ENCODE results near the gene CLDN10.
"Not testable (repeated sequence)": the region's sequence is repeated elsewhere in the genome, so short reads cannot be mapped to it uniquely, and the experiment has no call there.

CLDN10 gene

DNA sequence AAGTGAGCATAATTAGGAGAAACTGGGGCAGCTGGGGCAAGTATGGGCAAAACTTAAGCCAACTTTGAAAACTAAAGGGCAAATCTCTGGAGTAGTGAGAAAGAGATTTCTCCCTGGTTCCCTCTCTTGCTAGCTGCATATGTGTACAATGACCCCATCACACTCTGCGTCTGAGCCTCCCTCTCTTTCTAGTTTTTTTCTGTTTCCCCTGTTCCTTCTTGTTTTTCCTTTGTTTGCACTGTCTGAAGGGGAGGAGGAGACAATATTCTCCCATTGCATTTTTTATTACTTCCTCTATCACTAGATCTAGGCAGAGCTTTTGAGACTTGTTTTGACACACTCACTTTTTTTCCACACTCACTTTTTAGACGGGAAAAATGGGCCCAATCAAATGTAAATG, 11.2 kb upstream of the CLDN10 start:
- DNase-seq (ENCODE audit: low read depth in 2 of 2) = no peak

DNA sequence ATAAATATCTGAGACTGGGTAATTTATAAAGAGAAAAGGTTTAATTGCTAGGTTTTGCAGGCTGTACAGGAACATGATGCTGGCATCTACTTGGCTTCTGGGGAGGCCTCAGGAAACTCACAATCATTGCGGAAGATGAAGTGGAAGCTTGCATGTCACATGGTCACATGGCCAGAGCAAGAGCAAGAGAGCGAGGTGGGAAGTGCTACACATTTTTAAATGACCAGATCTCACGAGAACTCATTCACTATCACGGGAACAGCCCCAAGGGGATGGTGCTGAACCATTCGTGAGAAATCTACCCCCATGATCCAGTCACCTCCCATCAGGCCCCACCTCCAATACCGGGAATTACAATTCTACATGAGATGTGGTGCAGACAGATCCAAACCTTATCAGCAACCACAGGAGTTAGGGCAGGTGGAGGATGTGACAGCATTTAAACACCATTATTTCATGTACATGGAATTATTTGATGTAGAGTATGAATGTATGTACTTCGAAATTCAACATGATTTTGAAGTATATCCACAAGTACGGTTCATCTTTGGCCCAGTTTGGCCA, 10.5 kb upstream of the CLDN10 start:
- DNase-seq (ENCODE audit: low read depth in 2 of 2) = no peak

DNA sequence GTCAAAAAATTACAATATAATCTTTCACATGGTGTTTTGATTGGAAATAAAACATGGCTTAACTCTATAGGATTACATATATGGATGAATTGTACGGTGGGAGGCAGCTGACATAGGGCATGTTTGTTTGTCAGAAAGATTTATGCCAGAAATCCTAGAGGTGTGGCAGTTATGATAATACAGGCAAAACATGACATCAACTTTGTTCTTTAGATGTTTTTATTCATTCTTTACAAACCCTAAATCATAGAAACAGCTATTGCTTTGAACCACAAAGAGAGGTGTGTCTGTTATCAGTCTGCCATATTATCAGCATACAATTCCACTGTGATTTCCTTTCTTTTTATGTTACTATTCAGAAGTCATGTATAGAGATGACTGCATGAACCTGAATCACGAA, 8.2 kb upstream of the CLDN10 start:
- DNase-seq (ENCODE audit: low read depth in 2 of 2) = no peak

DNA sequence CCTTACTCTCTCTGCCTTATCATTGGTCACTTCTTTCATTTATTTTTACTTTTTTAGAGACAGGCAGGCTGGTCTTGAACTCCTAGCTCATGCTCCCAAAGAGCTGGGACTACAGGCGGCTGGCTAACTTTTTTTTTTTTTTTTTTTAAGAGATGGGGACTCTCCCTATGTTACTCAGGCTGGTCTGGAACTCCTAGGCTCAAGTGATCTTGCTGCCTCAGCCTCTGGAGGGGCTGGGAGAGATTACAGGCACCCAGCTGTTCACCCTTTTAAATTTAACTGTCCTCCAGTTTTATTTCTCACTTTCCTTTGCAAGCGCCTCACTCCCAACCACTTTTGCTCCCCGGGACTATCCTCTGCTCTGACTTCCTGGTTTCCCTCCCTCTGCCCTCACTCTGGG, 5.6 kb upstream of the CLDN10 start:
- DNase-seq (ENCODE audit: low read depth in 2 of 2) = no peak

DNA sequence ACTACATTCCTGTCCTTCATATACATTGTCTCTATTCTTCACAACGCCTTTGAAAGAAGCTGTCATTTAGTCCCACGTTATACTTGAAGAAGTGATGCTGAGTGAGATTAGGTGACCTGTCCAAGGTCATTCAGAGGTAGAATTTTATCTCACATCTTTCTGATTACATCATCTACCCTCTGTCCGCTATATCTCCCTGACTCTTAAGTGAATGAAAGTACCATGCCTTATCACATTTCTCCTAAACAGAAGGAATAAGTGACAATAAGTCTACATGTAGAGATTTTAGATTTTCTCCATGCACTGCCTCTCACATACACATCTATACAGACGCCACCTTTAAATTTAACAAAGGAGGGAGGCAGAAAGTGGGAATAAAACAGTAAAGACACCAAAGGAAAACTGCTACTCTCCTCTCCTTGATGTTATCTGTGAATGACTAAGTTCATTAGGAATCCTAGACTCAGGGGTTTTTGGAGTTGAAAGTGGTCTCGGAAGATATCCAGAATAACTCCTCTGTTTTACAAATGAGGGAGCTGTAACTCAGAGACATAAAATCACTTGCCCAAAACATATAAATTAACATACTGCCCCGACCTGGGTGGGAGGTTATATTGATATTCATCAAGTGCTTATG, 4.9 kb upstream of the CLDN10 start:
- no peak for DNase-seq (ENCODE audit: low read depth in 2 of 2)

DNA sequence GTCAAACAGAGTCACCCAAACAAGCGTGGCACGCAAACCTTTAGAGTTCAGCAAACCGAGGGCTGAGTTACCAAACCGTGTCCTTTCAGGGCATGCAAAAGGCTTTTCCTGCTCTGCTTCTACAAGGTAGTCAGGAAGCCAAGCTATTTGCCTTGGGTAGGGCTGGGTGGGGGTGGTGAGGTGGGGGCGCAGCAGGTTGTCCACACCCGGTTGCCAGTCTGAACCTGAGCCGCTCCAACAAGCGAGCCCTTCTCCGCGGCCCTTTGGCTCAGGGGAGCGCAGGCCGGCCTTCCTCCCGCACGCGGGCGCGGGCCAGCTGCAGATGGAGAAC, 347 bp upstream of the CLDN10 start:
- DNase-seq (ENCODE audit: low read depth in 2 of 2) = no peak

DNA sequence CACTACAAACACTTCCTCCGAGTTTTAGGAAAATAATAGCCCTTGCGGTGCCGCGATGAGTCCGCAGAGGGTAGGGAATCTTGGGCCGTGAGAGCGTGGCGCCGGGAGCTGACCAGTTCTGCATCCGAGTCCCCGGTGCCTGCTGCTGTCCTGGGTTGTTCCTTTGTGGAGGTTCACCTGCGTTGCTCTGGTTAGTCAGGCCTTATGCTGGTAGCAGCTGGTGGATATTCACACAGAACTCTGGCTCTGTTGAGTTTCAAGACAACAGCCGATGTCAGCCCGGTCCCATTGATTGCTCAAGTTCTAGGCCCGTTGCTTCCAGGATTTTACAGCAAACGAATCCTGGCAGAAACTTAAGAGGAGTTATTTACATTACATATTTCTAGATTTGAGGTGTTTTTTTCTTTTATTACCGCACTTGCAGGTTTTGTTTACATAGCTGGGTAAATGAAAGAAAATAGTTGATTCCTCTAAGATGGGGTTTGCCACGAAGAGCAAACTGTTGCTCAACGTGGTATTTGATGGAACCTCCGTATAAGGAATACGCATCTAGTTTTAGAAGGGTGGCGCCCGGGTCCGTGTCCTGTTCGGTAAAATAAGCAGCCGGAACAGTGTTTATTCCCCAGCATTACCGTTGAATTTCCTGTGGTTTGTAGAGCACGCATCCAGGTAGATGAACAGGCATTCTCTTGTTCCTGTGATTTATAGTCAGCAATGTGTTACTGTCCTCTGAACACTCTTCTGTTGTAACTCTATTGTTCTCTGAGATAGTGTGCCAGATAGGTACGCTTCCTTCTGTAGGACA, 1.3 kb downstream of the CLDN10 start:
- DNase-seq (ENCODE audit: low read depth in 2 of 2) = no peak

DNA sequence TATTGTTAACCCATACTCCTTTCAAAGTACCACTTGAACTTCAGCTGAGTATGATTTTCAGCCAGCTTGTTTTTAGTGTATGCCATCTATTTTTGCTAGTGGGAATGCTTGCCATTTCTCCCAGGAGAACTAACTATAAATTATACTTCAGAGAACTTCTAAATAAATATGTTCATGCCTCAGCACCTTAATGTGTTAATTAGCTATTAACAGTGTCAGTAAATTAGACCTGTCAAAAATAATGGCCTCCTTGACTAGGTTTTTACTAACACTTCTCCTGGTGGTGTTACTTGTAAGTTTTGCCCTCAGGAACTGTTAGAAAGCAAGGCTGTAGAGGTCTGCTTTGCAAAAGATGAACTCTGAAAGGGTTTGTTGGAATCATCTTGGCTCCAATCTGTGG, 4.5 kb downstream of the CLDN10 start:
- no peak for DNase-seq (ENCODE audit: low read depth in 2 of 2)

DNA sequence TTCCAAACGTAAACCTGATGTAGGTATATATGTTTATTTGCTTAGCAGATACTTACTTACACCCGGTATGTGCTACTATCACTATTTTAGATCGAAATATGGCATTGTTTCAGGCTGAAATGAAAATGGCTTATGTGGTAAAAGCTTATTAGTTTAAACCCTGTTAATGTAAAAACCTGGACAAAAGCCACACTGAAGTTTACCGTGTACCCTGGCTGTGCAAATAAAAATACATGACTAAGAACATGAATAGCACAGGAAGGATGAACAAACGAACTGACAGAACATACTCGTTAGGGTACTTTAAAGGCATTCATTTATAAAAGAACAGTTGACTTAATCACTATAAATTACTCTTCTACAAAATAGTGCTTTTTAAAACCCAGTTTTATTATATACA, 6.6 kb downstream of the CLDN10 start:
- no peak for DNase-seq (ENCODE audit: low read depth in 2 of 2)

DNA sequence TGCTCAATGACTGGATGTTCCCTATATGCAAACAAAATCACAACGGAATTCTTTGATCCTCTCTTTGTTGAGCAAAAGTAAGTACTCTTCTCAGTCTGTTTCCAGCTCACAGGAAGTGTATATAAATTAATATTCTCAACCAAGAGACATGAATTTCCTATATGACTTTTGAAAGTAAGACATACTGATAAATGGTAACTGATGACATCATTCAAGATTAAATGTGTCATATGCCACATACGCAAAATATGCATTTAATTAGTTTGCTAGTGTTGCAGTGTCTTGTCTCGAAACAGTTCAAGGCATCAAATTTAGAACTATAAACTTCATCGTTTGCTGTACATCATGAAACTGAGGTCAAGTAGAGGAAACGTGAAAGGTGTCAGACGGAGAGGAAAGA, 7.9 kb downstream of the CLDN10 start:
- DNase-seq (ENCODE audit: low read depth in 2 of 2) = no peak

DNA sequence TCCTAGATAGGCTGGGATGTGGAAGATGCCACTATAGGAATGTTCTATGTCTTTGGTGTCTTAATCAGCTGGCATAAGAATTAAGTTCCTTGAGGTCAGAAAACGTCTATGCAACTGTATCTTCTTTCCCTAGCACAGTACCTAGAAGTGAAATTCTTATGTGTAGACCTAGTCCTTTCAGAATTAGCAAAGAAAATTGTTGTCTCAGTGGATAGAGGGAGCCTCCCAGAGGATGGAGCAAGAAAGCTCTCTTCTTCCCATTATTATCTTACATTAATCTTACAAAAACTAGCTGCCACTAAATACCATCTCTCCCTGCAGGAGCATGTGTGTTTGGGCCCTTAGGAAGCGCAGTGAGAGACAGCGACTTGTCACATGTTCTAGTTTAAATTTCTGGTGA, 11.6 kb downstream of the CLDN10 start:
- DNase-seq (ENCODE audit: low read depth in 2 of 2) = no peak

DNA sequence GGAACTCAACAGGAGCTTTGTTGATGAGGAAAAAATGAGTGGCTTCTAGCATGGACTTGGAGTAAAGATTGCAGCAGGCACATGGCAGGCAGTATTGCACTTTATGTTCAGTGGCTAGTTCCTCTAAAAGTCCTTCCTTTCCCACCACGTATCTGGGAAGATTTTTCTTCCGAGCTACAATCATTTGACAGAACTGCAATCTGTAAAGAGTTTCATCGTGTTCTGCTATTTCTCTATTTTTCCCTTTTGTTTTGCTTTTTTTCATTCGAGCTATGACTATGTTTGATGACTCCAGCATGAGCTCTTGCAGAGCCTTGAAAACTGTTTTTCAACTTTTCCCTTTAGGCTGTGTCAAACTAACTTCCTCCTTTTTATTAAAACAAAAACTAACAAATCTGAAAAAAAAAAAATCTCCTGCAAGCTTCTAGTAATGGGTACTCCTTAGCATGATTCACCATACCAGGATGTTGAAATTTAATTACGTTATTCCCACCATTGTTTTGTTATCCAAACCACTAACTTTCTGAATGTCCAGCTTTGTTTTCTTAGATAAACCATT, 12.3 kb downstream of the CLDN10 start:
- DNase-seq (ENCODE audit: low read depth in 2 of 2) = no peak

DNA sequence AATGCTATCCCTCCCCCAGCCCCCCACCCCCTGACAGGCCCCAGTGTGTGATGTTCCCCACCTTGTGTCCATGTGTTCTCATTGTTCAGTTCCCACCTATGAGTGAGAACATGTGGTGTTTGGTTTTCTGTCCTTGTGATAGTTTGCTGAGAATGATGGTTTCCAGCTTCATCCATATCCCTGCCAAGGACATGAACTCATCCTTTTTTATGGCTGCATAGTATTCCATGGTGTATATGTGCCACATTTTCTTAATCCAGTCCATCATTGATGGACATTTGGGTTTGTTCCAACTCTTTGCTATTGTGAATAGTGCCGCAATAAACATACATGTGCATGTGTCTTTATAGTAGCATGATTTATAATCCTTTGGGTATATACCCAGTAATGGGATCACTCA, 13.2 kb downstream of the CLDN10 start:
- not testable (repeated sequence) for DNase-seq (ENCODE audit: low read depth in 2 of 2)

DNA sequence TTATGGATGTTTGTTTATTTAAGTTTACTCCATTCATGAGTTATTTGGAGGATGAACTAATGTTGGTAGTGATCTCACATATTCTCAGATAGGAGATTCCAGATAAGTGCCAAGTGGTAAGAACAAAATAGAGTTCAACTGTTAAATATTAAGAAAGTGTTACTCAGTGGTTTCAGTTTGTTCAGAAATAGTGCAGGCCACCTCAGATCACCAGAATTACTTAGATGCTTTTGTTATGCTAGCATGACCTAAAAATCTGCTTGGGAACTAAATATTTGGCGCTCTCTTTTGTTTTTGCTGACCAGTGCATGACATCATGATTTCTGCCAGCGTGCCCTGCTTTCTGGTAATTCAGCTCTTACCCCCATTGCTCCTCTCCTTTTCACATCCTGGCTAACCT, 15.6 kb downstream of the CLDN10 start:
- no peak for DNase-seq (ENCODE audit: low read depth in 2 of 2)

DNA sequence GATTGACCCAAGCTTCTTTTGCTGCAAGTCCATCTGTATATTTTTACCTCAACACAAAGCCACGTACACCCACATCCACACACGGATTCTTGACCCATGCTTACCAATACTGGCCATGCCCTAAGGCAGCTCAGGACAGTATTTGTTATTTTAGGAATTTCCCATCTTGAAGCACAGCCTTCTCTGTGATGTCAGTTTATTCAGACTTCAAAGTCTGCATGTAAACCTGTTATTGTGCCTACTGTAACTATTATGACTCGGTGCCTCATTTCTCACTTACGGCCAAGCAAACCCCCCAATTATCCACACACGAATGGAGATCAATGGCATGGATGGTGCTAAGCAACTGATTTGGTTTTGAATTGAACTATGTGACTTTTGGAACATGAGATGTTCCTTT, 17.5 kb downstream of the CLDN10 start:
- no peak for DNase-seq (ENCODE audit: low read depth in 2 of 2)

DNA sequence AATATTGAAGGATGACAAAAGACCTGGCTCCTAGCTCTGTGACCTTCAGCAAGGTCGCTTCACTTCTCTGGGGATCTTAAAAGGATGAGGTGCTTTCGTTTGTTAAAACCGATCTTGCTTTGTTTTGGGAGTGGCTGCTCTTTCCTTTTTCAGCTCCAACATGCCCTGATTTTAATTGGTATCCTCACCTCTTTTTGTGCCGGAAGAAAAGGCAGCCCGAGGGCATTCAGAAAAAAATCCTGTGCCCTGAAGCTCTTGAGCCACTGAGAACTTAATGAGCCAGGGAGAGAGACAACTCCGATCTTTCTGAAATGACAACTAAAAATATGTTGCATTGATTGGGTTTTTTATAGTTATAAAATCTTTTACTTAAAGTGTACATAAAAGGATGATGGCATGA, 19.4 kb downstream of the CLDN10 start:
- DNase-seq (ENCODE audit: low read depth in 2 of 2) = no peak

DNA sequence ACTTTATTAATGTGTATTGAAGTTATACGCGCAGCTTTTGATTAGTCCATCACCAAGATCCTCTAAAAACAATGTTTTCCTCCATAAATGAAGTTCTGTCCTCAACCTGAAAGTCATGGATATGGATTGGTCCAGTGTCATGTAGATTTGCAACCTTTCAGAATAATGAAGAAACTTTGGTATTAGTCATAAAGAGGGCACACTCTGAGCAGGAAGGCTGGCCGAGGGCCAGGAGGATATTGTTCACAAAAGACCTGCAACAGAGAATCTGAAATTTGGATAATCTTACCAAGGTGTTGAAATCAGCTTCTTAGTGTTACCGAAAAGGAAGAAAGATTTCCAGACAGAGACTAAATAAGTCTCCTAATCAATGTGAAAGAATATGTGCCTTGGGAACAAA, 20.7 kb downstream of the CLDN10 start:
- no peak for DNase-seq (ENCODE audit: low read depth in 2 of 2)

DNA sequence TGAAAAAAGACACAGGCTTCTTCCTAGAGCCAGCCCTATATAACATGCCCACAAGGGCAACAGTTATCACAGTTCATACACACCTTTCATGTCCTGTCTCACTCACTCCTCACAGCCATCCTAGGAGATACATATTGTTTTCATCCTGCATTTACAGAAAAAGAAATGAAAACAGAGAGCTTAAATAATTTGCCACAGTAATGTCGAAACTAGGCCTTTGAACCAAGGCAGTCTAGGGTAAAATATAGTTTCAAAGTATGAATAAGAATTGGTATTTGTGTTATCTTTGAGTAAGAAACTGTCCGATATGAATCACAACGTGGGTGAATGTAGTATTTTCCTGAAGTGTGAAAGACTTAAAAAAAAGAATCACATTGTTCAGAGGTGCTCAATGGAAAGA, 26.8 kb downstream of the CLDN10 start:
- no peak for DNase-seq (ENCODE audit: low read depth in 2 of 2)

DNA sequence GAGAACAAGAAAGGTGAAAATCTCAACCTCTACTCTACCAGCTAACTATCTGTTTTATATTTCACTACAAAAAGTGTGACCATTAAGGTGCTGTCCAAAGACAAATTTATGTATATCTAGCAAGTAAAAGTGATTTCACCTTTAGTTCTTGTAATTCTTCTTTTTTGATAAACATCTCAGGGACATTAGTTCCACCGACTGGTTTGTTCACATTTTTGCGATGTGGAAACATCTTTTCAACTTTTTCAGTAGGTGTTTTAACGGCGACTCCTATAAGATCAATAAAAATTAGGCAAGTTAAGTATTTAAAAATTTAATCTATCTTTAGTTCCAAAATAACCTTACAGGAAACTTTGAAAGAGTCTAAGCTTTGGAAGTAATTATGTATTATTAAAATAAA, 33.3 kb downstream of the CLDN10 start:
- no peak for DNase-seq (ENCODE audit: low read depth in 2 of 2)

DNA sequence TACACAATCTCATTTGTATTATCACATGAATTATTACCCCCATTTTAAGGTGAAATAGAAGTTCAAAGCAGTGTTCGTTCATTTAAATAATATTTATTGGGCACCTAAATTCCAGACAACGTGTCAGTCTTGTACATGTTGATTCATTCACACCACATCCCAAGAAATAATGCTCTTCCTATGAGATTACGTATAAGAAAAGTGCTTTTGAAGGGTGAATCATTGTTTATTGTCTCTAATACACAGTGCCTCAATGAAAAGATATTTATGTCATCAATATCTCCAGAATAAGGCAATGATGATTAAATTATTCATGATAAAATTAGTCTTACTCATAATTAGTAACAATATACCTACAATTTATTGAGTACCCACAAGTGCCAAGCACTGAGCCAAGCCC, 35.6 kb downstream of the CLDN10 start:
- DNase-seq (ENCODE audit: low read depth in 2 of 2) = no peak

DNA sequence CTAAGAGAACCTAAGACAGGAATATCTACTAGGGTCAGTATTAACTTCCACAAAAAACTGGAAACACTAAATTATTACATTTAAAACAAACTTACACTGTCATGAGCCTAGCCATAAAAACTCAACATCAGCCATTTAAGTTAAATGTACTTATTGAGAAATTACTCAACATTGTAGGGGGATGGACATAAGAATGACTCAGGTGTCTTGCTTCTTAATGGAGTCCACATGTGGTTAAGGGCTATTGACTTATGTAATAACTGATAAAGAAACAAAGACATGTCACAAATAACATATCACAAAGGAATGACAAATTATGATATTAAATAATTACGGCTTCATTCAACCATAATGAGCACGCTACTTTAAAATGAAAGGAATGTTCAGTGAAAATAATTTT, 36.2 kb downstream of the CLDN10 start:
- no peak for DNase-seq (ENCODE audit: low read depth in 2 of 2)

DNA sequence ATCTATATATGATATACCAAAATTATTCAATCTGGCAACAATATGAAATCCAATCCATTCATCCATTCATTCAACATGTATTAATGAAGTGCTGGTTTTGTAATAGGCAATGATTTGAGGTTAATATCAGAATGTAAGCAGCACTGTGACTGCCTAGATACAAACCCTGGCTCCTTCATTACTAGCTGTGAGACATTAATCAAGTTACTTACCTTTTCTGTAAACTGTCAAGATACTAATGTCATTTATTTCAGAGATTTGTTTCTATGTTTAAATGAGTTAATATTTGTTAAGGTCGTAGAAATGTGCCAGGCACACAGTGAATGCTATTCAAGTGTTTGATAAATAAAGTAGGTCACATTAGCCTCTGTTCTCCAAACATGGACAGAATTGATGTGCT, 40.9 kb downstream of the CLDN10 start:
- no peak for DNase-seq (ENCODE audit: low read depth in 2 of 2)

DNA sequence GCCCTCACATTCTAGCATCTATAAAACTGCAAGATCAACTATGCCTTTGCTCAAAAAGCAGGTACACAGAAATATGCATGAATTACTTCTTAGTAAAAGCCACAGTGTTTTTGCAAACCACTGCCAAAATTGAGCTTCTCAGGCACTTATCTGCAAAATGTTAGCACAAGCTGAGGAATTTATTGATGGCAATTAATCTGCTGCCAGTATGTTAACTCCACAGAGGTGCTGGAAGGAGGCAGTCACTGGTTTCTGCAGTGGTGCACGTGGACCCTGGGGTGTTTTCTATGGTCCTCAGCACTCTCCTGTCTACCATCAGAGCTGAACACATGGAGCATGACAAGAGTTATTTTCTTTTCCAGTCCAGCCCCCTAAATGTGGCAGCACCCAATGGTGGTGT, 44.2 kb downstream of the CLDN10 start:
- DNase-seq (ENCODE audit: low read depth in 2 of 2) = no peak
